GM19099 (cell line): ENCODE measurements around the gene SCUBE1.

Experiments used
- POLR2A ChIP-seq: IDR thresholded peaks from 3 replicates; pipeline ENCODE4 v1.6.1; 2011; ENCODE audit warnings: low read depth; ENCODE audit not compliant: insufficient read length; ENCODE audit errors: extremely low read depth

Gene SCUBE1

GRCh38 chr22:43343262-43343669 lies at the start of gene SCUBE1:
TSS of gene SCUBE1 (minus strand) at chr22:43343372. CDS start at chr22:43343261, 111 bp downstream.
- TF ChIP-seq POLR2A: no peak

- no peak for TF ChIP-seq POLR2A
Measured at GRCh38 chr22:43392385-43392989, 49.3 kb upstream of the SCUBE1 start.

- TF ChIP-seq POLR2A: no peak
Measured at GRCh38 chr22:43391306-43391705, 48.1 kb upstream of the SCUBE1 start.

- no peak for TF ChIP-seq POLR2A
Measured at GRCh38 chr22:43390872-43391271, 47.7 kb upstream of the SCUBE1 start.

- no peak for TF ChIP-seq POLR2A
Measured at GRCh38 chr22:43390166-43390565, 47.0 kb upstream of the SCUBE1 start.

GRCh38 chr22:43389227-43389836 lies 46.2 kb upstream of the SCUBE1 start:
- TF ChIP-seq POLR2A: no peak

- no peak for TF ChIP-seq POLR2A
Measured at GRCh38 chr22:43388420-43388851, 45.3 kb upstream of the SCUBE1 start.

GRCh38 chr22:43387815-43388214 lies 44.6 kb upstream of the SCUBE1 start:
- TF ChIP-seq POLR2A: no peak

- TF ChIP-seq POLR2A: no peak
Measured at GRCh38 chr22:43385770-43386641, 42.8 kb upstream of the SCUBE1 start.

GRCh38 chr22:43384863-43385262 lies 41.7 kb upstream of the SCUBE1 start:
- no peak for TF ChIP-seq POLR2A

- TF ChIP-seq POLR2A: no peak
Measured at GRCh38 chr22:43381693-43382092, 38.5 kb upstream of the SCUBE1 start.

GRCh38 chr22:43377896-43378704 lies 34.9 kb upstream of the SCUBE1 start:
- TF ChIP-seq POLR2A: no peak

- no peak for TF ChIP-seq POLR2A
Measured at GRCh38 chr22:43377548-43377895, 34.4 kb upstream of the SCUBE1 start.

- no peak for TF ChIP-seq POLR2A
Measured at GRCh38 chr22:43376765-43377547, 33.8 kb upstream of the SCUBE1 start.

GRCh38 chr22:43375951-43376455 lies 32.8 kb upstream of the SCUBE1 start:
- TF ChIP-seq POLR2A: no peak

GRCh38 chr22:43370036-43370435 lies 26.9 kb upstream of the SCUBE1 start:
- TF ChIP-seq POLR2A: no peak
